Left lung (tissue), 10 donors: ENCODE measurements around the gene NDUFA13. TPM values are rescaled to one million over a fixed set of nuclear protein-coding genes. Genes with fewer than 3 reads are reported as not detected.

ENCODE experiments used
- ATAC-seq: fragments of 200-7000 bp; cut with Tn5 transposase; one replicate; pipeline ENCODE4 v1.9.1; 2020; ENCODE audit warnings: moderate library complexity
- DNase-seq, 4 donors: peaks; one replicate each; pipeline ENCODE4 v3.0.0-alpha.2; 2013 to 2020
- H3K27ac ChIP-seq, 2 donors: fragments of 200-600 bp; sonication (generic) in 1 of 2; one replicate each; pipeline versions ENCODE4 v1.5.0 to v1.8.0; 2020 to 2021
- H3K27me3 ChIP-seq, 2 donors: fragments of 200-600 bp; sonication (generic) in 1 of 2; one replicate each; pipeline versions ENCODE4 v1.5.0 to v1.8.0; 2020 to 2021
- H3K36me3 ChIP-seq, 2 donors: fragments of 200-600 bp; sonication (generic) in 1 of 2; one replicate each; pipeline versions ENCODE4 v1.5.0 to v1.8.0; 2020 to 2021
- H3K4me1 ChIP-seq, 2 donors: fragments of 200-600 bp; one replicate each; pipeline ENCODE4 v1.8.0; 2021
- H3K4me3 ChIP-seq, 2 donors: fragments of 200-600 bp; sonication (generic) in 1 of 2; one replicate each; pipeline versions ENCODE4 v1.5.0 to v1.8.0; 2020 to 2021; ENCODE audit warnings: mild to moderate bottlenecking in 1 of 2
- H3K9me3 ChIP-seq, 2 donors: fragments of 200-600 bp; sonication (generic) in 1 of 2; one replicate each; pipeline versions ENCODE4 v1.5.0 to v1.8.0; 2020 to 2021
- CTCF ChIP-seq, 2 donors: fragments of 200-600 bp; sonication (generic) in 1 of 2; IDR thresholded peaks; one replicate each; pipeline versions ENCODE4 v1.5.0 to v1.8.0; 2021; ENCODE audit warnings: antibody characterized with exemption in 2 of 2
- intact Hi-C, 2 donors: fragments of 100-400 bp; cut with DNase I; formaldehyde crosslinking; loops; one replicate each; pipeline versions ENCODE4 v1.11.2 to v1.14.2; 2022
- polyA plus RNA-seq, 6 donors: library from polyadenylated mRNA; unstranded; fragments of 120-200 nt; gene quantifications; one replicate each; pipeline ENCODE4 v1.2.1, GENCODE V29; 2013; ENCODE audit not compliant: insufficient read length in 6 of 6
- total RNA-seq, 2 donors: library from RNA; stranded (reverse); fragmentation: NEBNext Ultra II Directional; extraction: Animal tissue kit (Norgen Biotek cat#: 25700); gene quantifications; one replicate each; pipeline ENCODE4 v1.2.1, GENCODE V29; 2021
- donor health status: DM: no; HTN: yes; CAD: no.
- donor health status: DM: no; HTN: no; CAD: no.

The NDUFA13 gene
- total and polyA plus RNA-seq, 8 donors: 169 to 303 (median 209) TPM

- Histone ChIP-seq H3K27me3 (no peaks in the 10 kb centered on the region), H3K9me3 (no peaks in the 10 kb centered on the region), H3K4me3 (no peak overlapping the region), H3K27ac (no peak overlapping the region), H3K36me3 (peaks cover 0 to 43% of the 10 kb centered on the region in 2 donors), H3K4me1 (peaks cover 0 to 9% of the 10 kb centered on the region in 2 donors)
- TF ChIP-seq CTCF (IDR thresholded peaks at IDR 0.05): no peak
- ATAC-seq (no peak), DNase-seq (no peak)
- intact Hi-C loops: loop anchor here in 1 of 2 donors (5.0 to 10.0 kb wide), 2 partner anchors 117 to 424 kb away; no protein-coding TSS in a partner anchor
Observed at GRCh38 chr19:19530423-19530804, 14.4 kb downstream of the NDUFA13 start.

GRCh38 chr19:19530889-19531288, 14.9 kb downstream of the NDUFA13 start:
- Histone ChIP-seq H3K27me3 (no peaks in the 10 kb centered on the region), H3K4me1 (peaks cover 0 to 9% of the 10 kb centered on the region in 2 donors), H3K36me3 (peaks cover 0 to 39% of the 10 kb centered on the region in 2 donors), H3K9me3 (no peaks in the 10 kb centered on the region), H3K4me3 (no peak overlapping the region), H3K27ac (no peak overlapping the region)
- intact Hi-C loops: loop anchor here in 1 of 2 donors (5.0 to 10.0 kb wide), 2 partner anchors 116 to 424 kb away; no protein-coding TSS in a partner anchor
- no peak for DNase-seq
- ATAC-seq: no peak
- no peak for TF ChIP-seq CTCF (IDR thresholded peaks at IDR 0.05)

GRCh38 chr19:19531951-19532805, 16.2 kb downstream of the NDUFA13 start:
- Histone ChIP-seq H3K27ac (no peak overlapping the region), H3K9me3 (no peaks in the 10 kb centered on the region), H3K4me3 (no peak overlapping the region), H3K4me1 (peaks cover 0 to 9% of the 10 kb centered on the region in 2 donors), H3K27me3 (peaks cover 0 to 8% of the 10 kb centered on the region in 2 donors), H3K36me3 (peaks cover 0 to 26% of the 10 kb centered on the region in 2 donors)
- peak; percentile 87 for ATAC-seq
- TF ChIP-seq CTCF (IDR thresholded peaks at IDR 0.05): peak; percentile 95 to 96
- DNase-seq: peak; percentile 74 to 99 (median 80)
- intact Hi-C loops: loop anchor here in 1 of 2 donors (5.0 to 10.0 kb wide), 2 partner anchors 115 to 423 kb away; no protein-coding TSS in a partner anchor

GRCh38 chr19:19532806-19533701, 17.0 kb downstream of the NDUFA13 start:
- ATAC-seq: no peak
- no peak overlapping the region for H3K4me3 ChIP-seq
- peaks cover 3 to 12% of the 10 kb centered on the region in 2 donors for H3K4me1 ChIP-seq
- peaks cover 0 to 17% of the 10 kb centered on the region in 2 donors for H3K36me3 ChIP-seq
- H3K27ac ChIP-seq: no peak overlapping the region
- H3K27me3 ChIP-seq: peaks cover 5 to 16% of the 10 kb centered on the region in 2 donors
- no peak for TF ChIP-seq CTCF (IDR thresholded peaks at IDR 0.05)
- no peak for DNase-seq
- no peaks in the 10 kb centered on the region for H3K9me3 ChIP-seq
- intact Hi-C loops: loop anchor here in 1 of 2 donors (5.0 to 10.0 kb wide), 2 partner anchors 114 to 422 kb away; no protein-coding TSS in a partner anchor
